Parathyroid adenoma (tissue), 2 donors: ENCODE measurements around the gene POMP.

Source experiments
- H2AFZ ChIP-seq: fragments of 300-600 bp; sonication (generic); one replicate; pipeline ENCODE4 v1.7.0; 2017; ENCODE audit warnings: antibody characterized with exemption, mild to moderate bottlenecking
- H3K27ac ChIP-seq: fragments of 300-600 bp; sonication (generic); one replicate; pipeline ENCODE4 v1.7.0; 2017
- H3K27me3 ChIP-seq: fragments of 300-600 bp; sonication (generic); one replicate; pipeline ENCODE4 v1.7.0; 2017; ENCODE audit warnings: low read length; ENCODE audit not compliant: control insufficient read depth, insufficient read depth
- H3K36me3 ChIP-seq: fragments of 300-600 bp; sonication (generic); one replicate; pipeline ENCODE4 v1.7.0; 2017; ENCODE audit warnings: low read length; ENCODE audit not compliant: control insufficient read depth, insufficient read depth
- H3K4me1 ChIP-seq: fragments of 300-600 bp; sonication (generic); one replicate; pipeline ENCODE4 v1.7.0; 2017; ENCODE audit warnings: control low read depth
- H3K4me2 ChIP-seq: fragments of 300-600 bp; sonication (generic); one replicate; pipeline ENCODE4 v1.7.0; 2017; ENCODE audit warnings: low read length
- H3K4me3 ChIP-seq: fragments of 300-600 bp; sonication (generic); one replicate; pipeline ENCODE4 v1.7.0; 2017; ENCODE audit warnings: low read depth, low read length
- H3K79me2 ChIP-seq: fragments of 300-600 bp; sonication (generic); one replicate; pipeline ENCODE4 v1.7.0; 2017; ENCODE audit warnings: control low read depth
- H3K9ac ChIP-seq: fragments of 300-600 bp; sonication (generic); one replicate; pipeline ENCODE4 v1.7.0; 2017; ENCODE audit warnings: mild to moderate bottlenecking
- H3K9me3 ChIP-seq: fragments of 300-600 bp; sonication (generic); one replicate; pipeline ENCODE4 v1.7.0; 2017; ENCODE audit warnings: low read length; ENCODE audit not compliant: control insufficient read depth
- CTCF ChIP-seq: fragments of 300-600 bp; sonication (generic); IDR thresholded peaks from one replicate; pipeline ENCODE4 v1.7.0; 2017; ENCODE audit warnings: antibody characterized with exemption, mild to moderate bottlenecking
- donor health status: primary hyperparathyroidism.

POMP gene

GRCh38 chr13:28707629-28708427 lies 48.9 kb downstream of the POMP start:
- H3K79me2 ChIP-seq, result no peaks in the 10 kb centered on the region
- H3K4me1 ChIP-seq, result no peaks in the 10 kb centered on the region
- H2AFZ ChIP-seq, result no peak overlapping the region
- H3K4me2 ChIP-seq, result no peak overlapping the region
- TF ChIP-seq CTCF, result no peak
- H3K27me3 ChIP-seq, result no peaks in the 10 kb centered on the region
- H3K27ac ChIP-seq, result no peak overlapping the region
- no peak overlapping the region for H3K4me3 ChIP-seq
- no peak overlapping the region for H3K9ac ChIP-seq
- H3K36me3 ChIP-seq, result no peaks in the 10 kb centered on the region
- no peaks in the 10 kb centered on the region for H3K9me3 ChIP-seq

- Histone ChIP-seq H3K27ac (no peak overlapping the region), H3K79me2 (no peaks in the 10 kb centered on the region), H3K9ac (no peak overlapping the region), H3K4me1 (no peaks in the 10 kb centered on the region), H3K36me3 (no peaks in the 10 kb centered on the region), H3K4me2 (no peak overlapping the region), H3K9me3 (no peaks in the 10 kb centered on the region), H3K27me3 (no peaks in the 10 kb centered on the region), H2AFZ (no peak overlapping the region), H3K4me3 (no peak overlapping the region)
- no peak for TF ChIP-seq CTCF
Measured at GRCh38 chr13:28710161-28710560, 51.2 kb downstream of the POMP start.

GRCh38 chr13:28714651-28715050 lies 55.7 kb downstream of the POMP start:
- H3K36me3 ChIP-seq, result no peaks in the 10 kb centered on the region
- H3K4me2 ChIP-seq, result no peak overlapping the region
- H3K4me3 ChIP-seq, result no peak overlapping the region
- H3K27me3 ChIP-seq, result no peaks in the 10 kb centered on the region
- H2AFZ ChIP-seq, result no peak overlapping the region
- H3K9ac ChIP-seq, result no peak overlapping the region
- H3K4me1 ChIP-seq, result no peaks in the 10 kb centered on the region
- H3K79me2 ChIP-seq, result no peaks in the 10 kb centered on the region
- no peak for TF ChIP-seq CTCF
- no peak overlapping the region for H3K27ac ChIP-seq
- H3K9me3 ChIP-seq, result no peaks in the 10 kb centered on the region

- TF ChIP-seq CTCF, result no peak
- Histone ChIP-seq H3K79me2 (no peaks in the 10 kb centered on the region), H3K4me2 (no peak overlapping the region), H3K27me3 (no peaks in the 10 kb centered on the region), H3K9ac (no peak overlapping the region), H3K9me3 (no peaks in the 10 kb centered on the region), H3K4me3 (no peak overlapping the region), H2AFZ (no peak overlapping the region), H3K27ac (peak overlapping the region; percentile 7), H3K4me1 (no peaks in the 10 kb centered on the region), H3K36me3 (no peaks in the 10 kb centered on the region)
Measured at GRCh38 chr13:28716511-28716910, 57.6 kb downstream of the POMP start.

GRCh38 chr13:28717170-28717569 lies 58.2 kb downstream of the POMP start:
- H3K4me1 ChIP-seq, result no peaks in the 10 kb centered on the region

More at GRCh38 chr13:28717170-28717569, 58.2 kb downstream of the POMP start:
- H3K4me2 ChIP-seq, result no peak overlapping the region
- no peak overlapping the region for H2AFZ ChIP-seq
- no peaks in the 10 kb centered on the region for H3K79me2 ChIP-seq
- H3K4me3 ChIP-seq, result no peak overlapping the region
- H3K27ac ChIP-seq, result peak overlapping the region; percentile 11
- no peak overlapping the region for H3K9ac ChIP-seq
- no peaks in the 10 kb centered on the region for H3K27me3 ChIP-seq
- no peaks in the 10 kb centered on the region for H3K9me3 ChIP-seq
- H3K36me3 ChIP-seq, result no peaks in the 10 kb centered on the region
- no peak for TF ChIP-seq CTCF
